GM10248 (cell line): ENCODE data around the gene TM2D1.
"Not testable (repeated sequence)": the region's sequence is repeated elsewhere in the genome, so short reads cannot be mapped to it uniquely, and the experiment has no call there.

ENCODE experiments used
- CTCF ChIA-PET: fragments of 300-600 bp; sonication (Branson Sonifier 250); formaldehyde crosslinking; extraction: SDS; loops from one replicate; lab custom pipeline; 2021; ENCODE audit warnings: antibody characterized with exemption; lab: Yijun Ruan, JAX
- POLR2A ChIA-PET: fragments of 350-650 bp; sonication (Branson Sonifier 250); formaldehyde crosslinking; extraction: SDS; loops from one replicate; lab custom pipeline; 2020; ENCODE audit warnings: antibody characterized with exemption; lab: Yijun Ruan, JAX
- DNase-seq: peaks from one replicate; pipeline ENCODE4 v3.0.0; 2012; ENCODE audit errors: extremely low spot score
- TF ChIP-seq, protein P1 (sequence below): IDR thresholded peaks from 2 replicates; pipeline ENCODE4 v1.5.1; 2012; ENCODE audit warnings: mild to moderate bottlenecking, low read depth; ENCODE audit errors: extremely low read depth, missing control alignments, control extremely low read depth

The TM2D1 gene

DNA sequence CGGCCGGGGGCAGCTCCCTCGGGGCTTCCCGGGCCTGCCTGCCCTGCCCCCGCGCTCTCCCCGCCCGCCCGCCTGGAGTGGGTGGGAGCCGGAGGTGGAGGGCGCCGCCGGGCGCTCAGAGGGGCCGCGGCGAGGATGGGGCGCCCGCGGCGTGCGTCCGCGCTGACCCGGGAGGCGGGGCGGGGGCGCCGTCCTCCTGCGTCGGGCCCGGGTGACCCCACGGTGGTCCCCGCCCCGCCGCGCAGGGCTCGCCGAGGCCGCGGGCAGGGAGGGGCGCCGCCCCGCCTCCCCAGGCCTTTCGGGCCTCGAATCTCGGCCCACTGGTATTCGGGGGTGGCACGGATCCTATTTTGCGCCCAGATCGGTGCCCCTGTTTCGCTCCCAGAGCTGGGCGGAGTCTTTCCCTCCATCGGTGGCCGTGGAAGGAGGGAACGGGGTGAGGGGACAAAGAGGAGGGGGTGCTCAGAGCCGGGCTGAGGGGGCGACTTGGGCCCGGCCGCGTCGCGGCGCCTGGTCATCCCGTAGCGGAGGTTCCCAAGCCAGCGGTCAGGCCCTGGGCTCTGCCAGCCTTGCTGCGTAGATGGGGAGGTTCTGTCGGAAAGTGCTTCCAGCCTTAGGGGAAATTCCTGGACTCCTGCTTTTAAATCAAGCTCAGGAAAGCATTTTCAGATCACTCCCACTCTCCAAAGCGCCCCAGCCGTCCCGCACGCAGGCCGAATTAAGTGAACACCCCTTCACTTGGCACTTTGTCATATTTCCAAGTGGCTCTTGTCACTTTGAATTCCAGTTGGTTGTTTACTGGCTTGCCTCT lies 17.9 kb upstream of the TM2D1 start:
- TF ChIP-seq, protein P1, sequence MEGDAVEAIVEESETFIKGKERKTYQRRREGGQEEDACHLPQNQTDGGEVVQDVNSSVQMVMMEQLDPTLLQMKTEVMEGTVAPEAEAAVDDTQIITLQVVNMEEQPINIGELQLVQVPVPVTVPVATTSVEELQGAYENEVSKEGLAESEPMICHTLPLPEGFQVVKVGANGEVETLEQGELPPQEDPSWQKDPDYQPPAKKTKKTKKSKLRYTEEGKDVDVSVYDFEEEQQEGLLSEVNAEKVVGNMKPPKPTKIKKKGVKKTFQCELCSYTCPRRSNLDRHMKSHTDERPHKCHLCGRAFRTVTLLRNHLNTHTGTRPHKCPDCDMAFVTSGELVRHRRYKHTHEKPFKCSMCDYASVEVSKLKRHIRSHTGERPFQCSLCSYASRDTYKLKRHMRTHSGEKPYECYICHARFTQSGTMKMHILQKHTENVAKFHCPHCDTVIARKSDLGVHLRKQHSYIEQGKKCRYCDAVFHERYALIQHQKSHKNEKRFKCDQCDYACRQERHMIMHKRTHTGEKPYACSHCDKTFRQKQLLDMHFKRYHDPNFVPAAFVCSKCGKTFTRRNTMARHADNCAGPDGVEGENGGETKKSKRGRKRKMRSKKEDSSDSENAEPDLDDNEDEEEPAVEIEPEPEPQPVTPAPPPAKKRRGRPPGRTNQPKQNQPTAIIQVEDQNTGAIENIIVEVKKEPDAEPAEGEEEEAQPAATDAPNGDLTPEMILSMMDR: no peak
- DNase-seq: peak; percentile 73
- ChIA-PET POLR2A (no interaction called here), CTCF (no interaction called here)

DNA sequence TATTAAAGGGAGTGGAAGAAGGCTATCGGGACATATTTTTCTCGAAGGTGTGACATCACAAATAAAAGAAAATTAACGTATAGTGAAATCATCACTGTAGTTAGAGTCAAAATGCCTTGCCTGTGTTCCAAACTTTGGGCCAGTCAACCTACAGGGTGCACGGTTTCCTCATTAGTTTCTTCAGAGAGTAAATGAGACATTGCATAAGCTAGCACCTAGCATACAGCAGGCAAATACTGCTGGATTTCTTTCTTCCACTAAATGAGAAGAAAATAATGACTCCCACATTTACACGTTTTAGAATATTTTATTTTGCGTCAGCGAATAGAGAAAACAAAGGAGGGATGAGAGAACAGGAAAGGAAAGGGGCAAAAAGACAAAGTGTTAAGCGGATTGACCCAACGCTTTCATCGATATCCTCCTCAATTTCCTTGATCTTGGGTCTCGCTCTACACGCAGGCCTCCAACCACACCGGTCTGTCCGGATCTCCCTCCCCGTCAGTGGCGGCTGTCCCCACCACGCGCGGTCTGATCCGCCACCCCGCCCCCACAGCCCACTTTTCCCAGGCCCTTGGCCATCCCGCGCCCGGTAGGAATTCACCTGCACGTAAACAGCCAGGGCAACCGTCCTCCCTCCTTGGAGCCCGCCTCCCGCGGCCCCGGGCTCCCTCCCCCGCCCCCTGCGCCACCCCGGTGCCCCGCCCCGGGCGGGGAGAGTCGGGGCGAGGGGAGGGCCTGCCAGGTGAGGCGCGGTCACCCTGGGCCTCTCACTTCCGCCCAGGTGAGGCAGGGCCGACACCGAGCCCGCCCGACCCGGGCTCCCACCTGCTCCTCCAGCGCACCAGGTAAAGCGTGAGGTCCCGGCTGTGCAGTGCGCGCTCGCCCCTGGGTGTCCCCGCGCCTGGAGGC lies 17.0 kb upstream of the TM2D1 start, which contains the start of gene PATJ:
TSS of gene PATJ (plus strand) at position 770 of the 909 bp plus-strand sequence. CDS start 20,413 bp downstream, outside the sequence.
- peak; percentile 88 for DNase-seq
- CTCF ChIA-PET: no interaction called here
- TF ChIP-seq, protein P1: no peak
- POLR2A ChIA-PET: no interaction called here

DNA sequence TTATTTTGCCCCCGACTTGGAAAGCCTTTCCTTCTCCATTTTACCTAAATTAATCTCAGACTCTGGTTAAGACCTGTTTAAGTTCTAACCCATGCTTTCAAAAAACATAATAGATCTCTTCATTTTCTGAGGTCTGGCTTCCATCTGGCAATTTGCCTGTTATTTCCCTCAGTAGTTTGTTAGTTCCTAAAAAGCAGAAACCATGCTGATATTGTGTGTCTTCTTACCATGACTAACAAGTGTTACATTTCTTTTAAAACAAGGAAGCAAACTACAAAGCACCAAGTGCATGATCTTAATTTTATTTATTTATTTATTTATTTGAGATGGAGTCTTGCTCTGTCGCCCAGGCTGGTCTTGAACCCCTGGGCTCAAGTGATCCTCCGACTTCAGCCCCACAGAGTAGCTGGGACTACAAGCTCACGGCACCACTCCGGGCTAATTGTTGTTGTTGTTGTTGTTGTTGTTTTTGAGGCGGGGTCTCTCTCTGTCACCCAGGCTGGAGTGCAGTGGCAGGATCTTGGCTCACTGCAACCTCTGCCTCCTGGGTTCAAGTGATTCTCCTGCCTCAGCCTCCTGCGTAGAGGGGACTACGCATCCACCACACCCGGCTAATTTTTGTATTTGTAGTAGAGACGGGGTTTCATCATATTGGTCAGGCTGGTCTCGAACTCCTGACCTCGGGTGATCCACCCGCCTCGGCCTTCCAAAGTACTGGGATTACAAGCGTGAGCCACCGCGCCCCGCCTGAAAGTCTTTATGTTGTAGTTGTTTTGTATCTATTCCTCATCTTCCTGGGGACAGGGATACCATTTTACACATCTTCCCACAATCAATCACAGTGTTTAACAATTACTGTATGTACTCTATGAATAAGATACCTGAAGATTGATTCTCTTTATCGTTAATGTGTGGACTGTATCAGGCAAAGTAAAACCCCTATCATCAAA lies 16.1 kb upstream of the TM2D1 start:
- DNase-seq: no peak
- TF ChIP-seq, protein P1: no peak
- POLR2A ChIA-PET: no interaction called here
- CTCF ChIA-PET: interaction anchor here (1.5 kb wide), 1 partner anchor 25 kb away, joined by 3 read pairs; no protein-coding TSS in a partner anchor

DNA sequence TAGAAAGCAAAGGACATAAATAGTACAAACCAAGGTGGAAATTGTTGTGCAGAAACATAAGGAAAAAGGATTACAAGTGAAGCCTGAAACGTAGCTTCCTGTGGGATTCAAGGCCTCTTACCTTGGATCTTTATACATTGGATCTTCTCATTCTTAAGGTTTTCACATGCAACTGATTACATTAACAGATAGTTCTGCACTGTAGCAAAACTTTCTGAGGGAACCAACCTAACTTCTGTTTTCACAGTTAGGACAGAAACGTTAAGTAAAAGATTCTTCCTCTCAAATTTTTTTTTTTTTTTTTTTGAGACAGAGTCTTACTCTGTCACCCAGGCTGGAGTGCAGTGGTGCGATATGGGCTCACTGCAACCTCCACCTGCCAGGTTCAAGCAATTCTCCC lies 7.8 kb upstream of the TM2D1 start:
- ChIA-PET CTCF (no interaction called here), POLR2A (no interaction called here)
- TF ChIP-seq, protein P1: no peak
- DNase-seq: no peak

DNA sequence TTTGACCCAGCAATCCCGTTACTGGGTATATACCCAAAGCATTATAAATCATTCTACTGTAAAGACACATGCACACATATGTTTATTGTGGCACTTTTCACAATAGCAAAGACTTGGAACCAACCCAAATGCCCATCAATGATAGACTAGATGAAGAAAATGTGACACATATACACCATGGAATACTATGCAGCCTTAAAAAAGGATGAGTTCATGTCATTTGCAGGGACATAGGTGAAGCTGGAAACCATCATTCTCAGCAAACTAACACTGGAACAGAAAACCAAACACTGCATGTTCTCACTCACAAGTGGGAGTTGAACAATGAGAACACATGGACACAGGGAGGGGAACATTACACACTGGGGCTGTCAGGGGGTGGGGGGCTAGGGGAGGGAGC lies 5.7 kb upstream of the TM2D1 start:
- CTCF ChIA-PET, DNase-seq, POLR2A ChIA-PET: not testable (repeated sequence)

DNA sequence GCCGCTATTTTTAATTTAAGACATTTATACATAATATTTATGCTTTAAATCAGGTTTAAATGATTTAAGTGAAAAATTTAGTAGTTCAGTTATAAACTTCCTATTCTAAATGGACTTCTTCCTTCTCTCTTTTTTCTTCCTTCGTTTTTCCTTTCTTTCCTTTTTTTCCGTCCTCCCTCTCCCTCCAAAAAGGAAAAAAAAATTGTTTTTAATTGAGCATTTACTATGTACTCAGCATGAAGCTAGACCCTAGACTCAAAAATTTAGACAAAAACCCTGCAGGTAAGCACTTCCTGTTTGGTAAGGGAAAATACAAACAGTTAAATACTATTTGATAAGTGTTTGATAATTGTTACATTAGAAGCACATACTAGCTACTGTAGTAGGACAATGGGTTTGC lies 2.6 kb upstream of the TM2D1 start:
- ChIA-PET CTCF (no interaction called here), POLR2A (no interaction called here)

More for the DNA sequence above, 2.6 kb upstream of the TM2D1 start:
- no peak for DNase-seq
- TF ChIP-seq, protein P1: no peak
